ENCODE results near the gene RNF13.
"Not testable (repeated sequence)": the region's sequence is repeated elsewhere in the genome, so short reads cannot be mapped to it uniquely, and the experiment has no call there.

GRCh38 chr3:149981979-149982378, 169.0 kb downstream of the RNF13 start:
- TF ChIP-seq CTCF (conservative IDR thresholded peaks at IDR 0.05 in 1 of 2, IDR thresholded peaks at IDR 0.05 in 1 of 2; ENCODE audit: low read depth in 1 of 2, low read length in 2 of 2); EZH2 (IDR thresholded peaks at IDR 0.05; ENCODE audit: low read length, missing control alignments): not testable (repeated sequence)

Data from fibroblast of lung (primary cell).